IPS-18c (cell line): ENCODE measurements around the gene PALM2AKAP2.

ENCODE experiments used
- H3K4me3 ChIP-seq: 2 replicates; pipeline ENCODE4 v1.7.0; 2013; ENCODE audit warnings: low read depth, mild to moderate bottlenecking, low read length, moderate library complexity; ENCODE audit not compliant: insufficient read depth
- H3K9me3 ChIP-seq: one replicate; pipeline ENCODE4 v1.6.1; 2013; ENCODE audit warnings: mild to moderate bottlenecking, low read length, moderate library complexity; ENCODE audit not compliant: control insufficient read depth, insufficient read depth

The PALM2AKAP2 gene

DNA sequence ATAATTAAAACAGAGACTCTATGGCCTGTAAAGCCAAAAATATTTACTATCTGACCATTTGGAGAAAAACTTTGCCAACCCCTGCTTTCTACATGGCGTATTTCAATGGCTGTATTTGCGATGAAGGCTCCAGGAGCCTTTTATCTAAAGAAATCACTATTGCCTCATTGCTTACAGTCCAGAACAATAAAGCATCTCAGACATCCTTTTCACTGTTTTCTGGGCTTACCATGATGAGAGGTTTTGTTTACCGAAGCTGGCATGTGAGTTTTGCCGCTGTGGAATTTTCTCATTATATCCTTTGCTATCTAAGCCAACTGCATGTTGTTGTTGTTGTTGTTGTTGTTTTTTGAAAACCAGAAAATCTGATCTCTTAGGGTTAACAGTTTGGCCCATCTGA lies 13.9 kb downstream of the PALM2AKAP2 start:
- Histone ChIP-seq H3K9me3 (no peaks in the 10 kb centered on the region), H3K4me3 (no peak overlapping the region)

DNA sequence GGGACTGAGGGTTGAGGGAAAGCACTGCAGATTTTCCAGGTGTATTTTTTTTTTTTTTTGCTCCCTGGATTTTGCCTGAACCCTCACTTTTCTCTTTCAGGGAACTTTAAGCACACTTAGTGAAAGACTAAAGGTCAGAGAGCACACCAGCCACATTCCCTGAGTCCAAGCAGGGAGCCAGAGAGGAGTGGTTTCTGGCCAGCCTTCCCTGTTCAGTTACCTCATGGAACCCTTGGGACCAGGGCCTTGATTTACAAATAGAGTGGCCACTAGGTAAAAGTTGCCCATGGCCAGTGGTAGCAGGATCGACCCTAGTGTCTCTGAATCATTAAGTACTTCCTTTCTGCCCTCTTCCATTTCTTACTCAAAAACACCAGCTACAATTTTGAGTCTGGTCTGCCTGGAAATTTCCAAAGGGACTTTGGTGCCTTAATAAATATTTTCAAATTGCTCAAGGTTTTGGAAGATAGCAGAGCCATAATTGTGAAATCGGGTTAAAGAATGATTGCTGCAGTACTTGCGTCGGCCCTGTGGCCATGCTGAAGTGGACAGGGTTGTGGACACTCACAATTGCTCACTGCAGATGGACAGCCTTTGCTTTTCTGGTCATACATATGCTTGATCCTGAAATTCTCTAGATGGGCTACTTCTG lies 14.5 kb downstream of the PALM2AKAP2 start:
- no peak overlapping the region for H3K4me3 ChIP-seq
- no peaks in the 10 kb centered on the region for H3K9me3 ChIP-seq

DNA sequence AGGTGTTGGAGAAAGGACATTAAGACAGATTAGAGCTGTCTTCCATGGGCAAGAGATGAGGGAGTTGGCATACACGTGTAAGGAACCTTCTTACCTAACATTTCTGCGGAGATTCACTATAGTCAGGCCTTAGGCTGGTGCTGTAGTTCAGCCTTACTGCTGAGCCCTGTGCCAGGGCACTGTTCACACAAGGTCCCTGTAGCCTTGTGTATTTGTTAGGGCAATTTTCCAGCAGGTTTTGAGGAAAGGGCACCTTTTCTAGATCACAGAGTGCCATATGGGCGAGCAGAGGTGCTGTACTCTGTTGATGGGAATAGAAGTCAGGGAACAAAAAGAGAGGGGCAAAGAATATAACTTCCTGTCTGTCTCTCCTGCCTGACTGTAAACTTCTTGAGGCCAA lies 15.6 kb downstream of the PALM2AKAP2 start:
- Histone ChIP-seq H3K9me3 (no peaks in the 10 kb centered on the region), H3K4me3 (no peak overlapping the region)

DNA sequence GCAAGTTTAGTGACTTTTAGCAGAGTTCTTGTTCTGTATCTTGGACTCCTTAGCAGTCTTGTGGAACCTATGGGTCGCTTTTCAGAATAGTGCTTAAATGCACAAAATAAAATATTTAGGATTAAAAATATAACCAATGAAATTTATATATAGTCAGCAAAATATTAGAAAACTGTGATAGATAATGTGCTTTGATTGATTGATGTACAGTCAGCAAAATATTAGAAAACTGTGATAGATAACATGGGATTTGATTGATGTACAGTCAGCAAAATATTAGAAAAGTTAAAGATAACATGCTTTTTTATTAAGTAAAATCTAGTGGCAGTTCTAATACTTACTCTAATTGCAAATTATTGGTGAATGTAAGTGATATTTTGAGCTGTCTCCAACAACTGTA lies 16.1 kb downstream of the PALM2AKAP2 start:
- H3K4me3 ChIP-seq: no peak overlapping the region
- no peaks in the 10 kb centered on the region for H3K9me3 ChIP-seq

DNA sequence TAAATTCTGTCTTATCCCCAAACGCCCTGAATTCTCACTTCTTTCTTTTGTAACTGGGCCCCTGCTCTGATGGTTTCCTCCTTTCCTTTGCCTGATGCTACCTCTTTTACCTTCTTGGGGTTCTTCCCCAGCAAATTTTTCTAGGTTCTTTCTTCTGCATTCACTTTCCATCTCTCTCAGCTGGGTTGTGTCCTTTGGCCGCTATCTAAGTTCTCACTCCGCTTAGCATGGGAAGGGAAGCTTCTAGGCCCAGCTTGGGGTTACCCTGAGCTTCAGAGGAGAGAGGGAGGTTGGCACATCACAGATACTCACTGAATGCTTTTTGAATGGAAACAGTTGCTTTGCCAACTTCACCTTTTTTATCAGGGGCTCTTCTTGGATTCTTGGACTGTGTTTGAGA lies 17.0 kb downstream of the PALM2AKAP2 start:
- no peak overlapping the region for H3K4me3 ChIP-seq
- H3K9me3 ChIP-seq: no peaks in the 10 kb centered on the region

DNA sequence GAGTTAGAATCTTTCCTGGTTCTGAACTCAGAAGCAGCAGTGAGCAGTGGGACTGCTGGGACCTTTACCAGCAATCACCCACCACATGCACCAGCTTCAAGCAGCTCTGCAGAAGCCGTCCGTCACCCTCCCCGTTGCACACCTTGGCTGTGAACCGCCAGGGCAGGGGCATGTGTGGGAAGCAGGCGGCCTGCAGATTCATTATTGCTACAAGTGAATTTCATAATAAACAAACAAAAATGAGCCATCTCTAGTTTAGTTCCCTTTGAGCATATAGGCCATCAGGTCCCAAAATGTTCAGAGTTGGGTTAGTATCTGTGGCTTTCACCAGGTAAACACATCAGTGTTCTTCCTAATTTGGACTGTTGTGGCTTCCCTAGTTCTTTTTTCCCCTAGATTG lies 17.5 kb downstream of the PALM2AKAP2 start:
- no peak overlapping the region for H3K4me3 ChIP-seq
- H3K9me3 ChIP-seq: no peaks in the 10 kb centered on the region

DNA sequence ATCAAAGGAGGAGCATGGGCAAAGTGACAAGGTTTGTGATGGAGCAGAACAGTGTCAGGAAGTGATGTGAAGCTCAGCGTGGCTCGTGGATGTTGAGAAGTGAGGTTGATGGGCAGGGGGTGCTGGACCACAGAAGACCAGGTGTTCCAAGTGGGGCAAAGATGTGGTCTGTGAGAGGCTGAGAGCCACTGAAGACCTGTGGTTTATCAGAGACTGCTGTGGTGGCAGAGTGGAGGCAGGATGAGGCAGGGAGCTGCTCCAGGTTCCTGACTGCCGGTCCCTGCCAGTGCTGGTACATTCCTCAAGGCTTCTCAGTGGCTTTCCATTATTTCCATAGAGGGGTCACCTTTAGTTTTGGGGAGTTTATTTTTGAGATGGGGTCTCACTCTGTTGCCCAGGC lies 19.1 kb downstream of the PALM2AKAP2 start:
- Histone ChIP-seq H3K9me3 (no peaks in the 10 kb centered on the region), H3K4me3 (no peak overlapping the region)

DNA sequence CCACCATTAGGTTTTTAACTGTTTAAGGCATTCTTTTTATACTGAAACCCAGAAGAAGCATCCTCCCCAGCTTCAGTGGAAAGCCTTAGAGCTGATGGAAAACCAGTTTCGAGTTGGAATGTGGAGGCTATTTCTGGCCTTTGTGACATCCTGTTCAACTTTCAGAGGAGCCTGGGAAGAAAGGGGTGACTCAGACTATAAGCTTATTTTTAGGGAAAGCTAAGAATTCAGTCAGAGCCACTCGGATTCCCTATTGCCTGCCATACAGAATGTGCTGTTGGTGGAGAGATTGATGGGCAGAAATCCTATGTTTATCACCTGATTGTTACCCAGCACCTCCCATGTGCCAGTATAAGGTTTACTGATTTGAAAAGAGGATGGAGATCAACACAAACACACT lies 19.8 kb downstream of the PALM2AKAP2 start:
- Histone ChIP-seq H3K4me3 (no peak overlapping the region), H3K9me3 (no peaks in the 10 kb centered on the region)

DNA sequence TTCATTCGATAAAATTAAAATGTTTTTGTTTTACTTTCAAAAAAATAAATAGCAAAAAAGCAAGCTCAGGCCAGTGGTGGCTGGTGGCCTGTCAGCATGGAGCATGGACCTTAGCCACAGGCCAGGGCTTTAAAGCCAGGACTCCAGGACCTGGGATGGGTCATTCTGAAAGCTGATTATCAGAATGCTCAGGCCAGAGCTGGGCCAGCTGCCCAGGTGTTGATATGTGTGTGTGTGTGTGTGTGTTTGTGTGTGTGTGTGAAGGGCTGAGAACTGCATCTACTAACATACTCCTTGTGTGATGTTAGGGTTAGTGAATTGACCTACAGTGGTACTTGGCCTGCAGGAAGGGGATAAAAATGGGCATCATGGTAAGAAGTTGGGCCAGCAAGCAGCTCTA lies 21.5 kb downstream of the PALM2AKAP2 start:
- H3K4me3 ChIP-seq: no peak overlapping the region
- no peaks in the 10 kb centered on the region for H3K9me3 ChIP-seq

DNA sequence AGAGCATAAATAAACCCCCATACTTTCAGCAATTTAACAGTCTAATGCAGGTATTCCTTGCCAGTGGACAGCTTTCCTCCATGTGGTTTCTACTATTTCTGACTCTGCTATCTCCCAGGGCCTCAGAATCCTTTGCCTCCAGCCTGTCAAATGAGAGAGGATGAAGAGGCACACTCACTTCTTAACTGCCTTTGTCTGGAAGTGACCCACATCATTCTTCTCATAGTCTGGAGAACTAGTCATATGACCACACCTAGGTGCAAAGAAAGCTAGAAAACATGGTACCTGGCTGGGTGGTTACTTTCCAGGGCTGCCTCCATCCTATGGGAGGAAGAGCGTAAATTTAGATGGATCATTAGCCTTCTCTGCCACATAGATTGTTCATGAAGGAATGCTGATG lies 22.5 kb downstream of the PALM2AKAP2 start:
- H3K4me3 ChIP-seq: no peak overlapping the region
- no peaks in the 10 kb centered on the region for H3K9me3 ChIP-seq

DNA sequence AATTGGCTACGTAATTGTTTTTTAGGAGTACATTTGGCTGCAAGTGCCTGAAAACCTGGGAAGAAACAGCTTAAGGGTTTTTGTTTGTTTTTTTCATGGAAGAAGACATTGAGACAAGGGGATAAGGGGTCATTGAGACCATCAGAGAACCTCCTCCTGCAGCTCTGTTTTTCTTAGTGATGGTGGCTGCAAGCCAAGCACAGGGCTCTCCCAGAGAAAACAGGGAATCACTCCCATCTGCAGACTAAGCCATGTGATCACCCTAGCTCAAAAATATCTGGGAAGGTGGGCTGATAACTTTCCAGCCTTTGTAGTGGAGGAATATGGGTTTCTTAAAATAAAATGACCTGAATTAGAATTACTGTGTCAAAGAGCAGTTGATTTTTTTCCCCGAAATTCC lies 25.1 kb downstream of the PALM2AKAP2 start:
- H3K9me3 ChIP-seq: no peaks in the 10 kb centered on the region
- H3K4me3 ChIP-seq: no peak overlapping the region

DNA sequence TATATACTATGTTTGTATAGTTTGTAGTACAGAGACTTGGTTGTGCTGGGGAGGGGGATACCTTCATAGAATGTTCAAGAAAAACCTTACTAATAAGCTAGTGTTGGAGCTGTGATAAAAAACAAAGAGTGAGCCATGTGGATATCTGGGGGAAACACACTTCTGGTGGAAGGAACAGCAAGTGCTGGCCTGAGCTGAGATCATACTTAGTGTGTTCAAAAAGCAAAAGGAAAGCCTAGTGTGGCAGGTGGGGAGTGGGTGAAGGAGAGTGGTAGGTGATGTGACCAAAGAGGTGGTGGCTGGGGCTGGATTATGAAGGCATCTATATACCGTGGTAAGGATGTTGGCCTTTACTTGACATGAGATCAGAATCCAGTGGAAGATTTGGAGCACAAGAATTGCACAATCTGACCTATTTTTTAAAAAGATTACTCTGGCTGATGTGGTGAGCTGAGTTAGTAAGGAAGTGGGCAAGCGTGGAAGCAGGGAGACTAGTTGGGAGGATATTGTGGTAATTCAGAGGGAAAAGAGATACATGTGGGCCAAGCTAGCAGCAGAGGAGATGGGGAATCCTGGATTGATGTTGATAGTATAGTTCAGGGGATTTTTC lies 26.6 kb downstream of the PALM2AKAP2 start:
- Histone ChIP-seq H3K4me3 (no peak overlapping the region), H3K9me3 (no peaks in the 10 kb centered on the region)

DNA sequence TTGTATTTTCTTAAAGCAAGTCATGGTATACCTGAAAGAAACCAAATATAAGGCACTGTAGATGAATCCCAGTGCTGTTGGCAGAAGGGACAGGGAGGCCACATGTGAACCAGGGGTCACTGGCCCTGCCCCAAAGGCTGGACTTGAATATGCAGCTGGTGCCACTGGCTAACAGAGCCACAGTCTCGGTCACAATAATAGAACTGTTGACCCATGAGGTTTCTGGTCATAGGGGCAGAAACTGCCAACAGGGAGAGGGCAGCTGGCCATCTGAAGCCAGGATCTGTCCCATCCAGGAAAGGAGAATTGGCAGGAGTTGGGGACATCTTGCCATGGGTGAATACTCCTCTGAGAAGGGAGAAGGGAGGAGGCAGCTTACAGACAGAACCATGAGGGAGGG lies 31.9 kb downstream of the PALM2AKAP2 start:
- H3K4me3 ChIP-seq: no peak overlapping the region
- no peaks in the 10 kb centered on the region for H3K9me3 ChIP-seq

DNA sequence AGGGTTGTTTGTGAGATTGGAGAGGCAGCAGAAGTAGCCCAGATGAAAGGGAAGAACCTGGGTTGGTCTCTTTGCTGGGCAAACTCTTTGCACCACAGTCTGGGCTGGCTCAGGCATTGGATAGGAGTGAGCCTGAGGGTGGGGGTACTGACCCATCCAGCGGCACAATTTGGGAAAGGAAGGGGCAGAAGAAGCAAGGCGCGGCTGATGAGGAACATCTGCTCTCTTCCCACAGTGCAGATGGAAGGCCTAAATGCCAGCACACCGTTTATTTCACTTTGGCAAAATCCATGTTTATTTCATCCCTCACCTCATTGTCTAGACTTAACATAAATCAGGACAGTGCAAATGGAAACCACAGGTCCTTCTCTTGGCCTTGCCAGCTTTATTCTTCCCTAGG lies 32.3 kb downstream of the PALM2AKAP2 start:
- Histone ChIP-seq H3K9me3 (no peaks in the 10 kb centered on the region), H3K4me3 (no peak overlapping the region)

DNA sequence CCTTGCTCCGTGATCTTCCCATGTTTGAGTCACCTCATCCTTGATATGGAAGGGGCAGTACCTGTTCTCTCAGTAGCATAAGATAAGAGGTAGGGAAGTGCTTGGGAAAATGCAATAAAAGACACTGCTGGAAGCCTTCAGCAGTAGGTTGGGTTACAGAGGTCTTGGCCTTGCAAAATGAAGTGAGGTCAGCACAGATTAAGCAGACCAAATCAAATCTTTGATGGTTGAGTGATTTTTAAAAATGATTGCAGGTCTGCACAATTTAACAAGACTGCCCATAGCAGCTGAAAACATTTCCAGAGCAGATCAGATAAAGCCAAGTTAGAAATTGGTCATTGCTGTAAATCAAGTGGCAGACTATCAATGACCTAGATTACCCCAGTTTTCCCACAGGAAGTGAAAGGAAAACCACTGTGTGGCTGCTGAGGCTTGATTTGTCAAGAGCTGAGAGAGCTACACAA lies 32.9 kb downstream of the PALM2AKAP2 start:
- Histone ChIP-seq H3K4me3 (no peak overlapping the region), H3K9me3 (no peaks in the 10 kb centered on the region)

DNA sequence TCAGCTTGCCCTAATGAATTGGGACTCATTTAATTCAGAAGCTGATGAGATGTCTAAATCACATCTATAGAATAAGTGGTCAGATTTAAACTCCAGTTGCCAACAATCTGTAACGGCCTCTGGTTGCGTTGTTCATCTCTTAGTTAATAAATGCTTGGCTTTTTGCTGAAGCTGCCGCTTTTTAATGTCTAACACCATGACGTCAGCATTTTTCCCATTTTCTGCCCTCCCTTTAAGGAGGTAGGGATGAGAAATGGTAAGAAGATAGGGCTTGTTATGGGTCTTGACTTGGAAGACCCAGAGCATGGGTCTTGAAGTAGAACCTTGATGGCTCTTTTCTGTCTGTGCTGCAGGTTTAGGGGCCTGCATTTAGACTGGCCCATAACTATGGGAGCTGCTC lies 33.3 kb downstream of the PALM2AKAP2 start:
- Histone ChIP-seq H3K4me3 (no peak overlapping the region), H3K9me3 (no peaks in the 10 kb centered on the region)

DNA sequence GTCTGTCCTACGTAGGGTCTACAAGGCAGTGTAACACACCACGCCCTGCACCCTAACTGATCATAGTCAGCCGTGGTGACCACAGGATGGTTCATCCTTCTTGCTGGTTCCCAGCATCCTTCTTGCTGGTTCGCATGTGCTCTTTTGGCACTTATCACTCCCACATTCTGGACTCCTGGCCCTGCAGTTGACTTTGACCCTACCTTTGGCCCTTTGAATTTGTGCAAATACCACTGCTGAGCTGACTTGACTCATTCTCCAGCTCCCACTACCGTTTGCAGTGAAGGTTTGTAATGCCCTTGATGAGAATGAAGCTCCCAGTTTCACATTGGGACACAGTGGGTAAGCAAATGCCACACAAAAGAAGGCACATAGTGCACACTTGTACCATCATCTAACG lies 33.8 kb downstream of the PALM2AKAP2 start:
- Histone ChIP-seq H3K9me3 (no peaks in the 10 kb centered on the region), H3K4me3 (no peak overlapping the region)

DNA sequence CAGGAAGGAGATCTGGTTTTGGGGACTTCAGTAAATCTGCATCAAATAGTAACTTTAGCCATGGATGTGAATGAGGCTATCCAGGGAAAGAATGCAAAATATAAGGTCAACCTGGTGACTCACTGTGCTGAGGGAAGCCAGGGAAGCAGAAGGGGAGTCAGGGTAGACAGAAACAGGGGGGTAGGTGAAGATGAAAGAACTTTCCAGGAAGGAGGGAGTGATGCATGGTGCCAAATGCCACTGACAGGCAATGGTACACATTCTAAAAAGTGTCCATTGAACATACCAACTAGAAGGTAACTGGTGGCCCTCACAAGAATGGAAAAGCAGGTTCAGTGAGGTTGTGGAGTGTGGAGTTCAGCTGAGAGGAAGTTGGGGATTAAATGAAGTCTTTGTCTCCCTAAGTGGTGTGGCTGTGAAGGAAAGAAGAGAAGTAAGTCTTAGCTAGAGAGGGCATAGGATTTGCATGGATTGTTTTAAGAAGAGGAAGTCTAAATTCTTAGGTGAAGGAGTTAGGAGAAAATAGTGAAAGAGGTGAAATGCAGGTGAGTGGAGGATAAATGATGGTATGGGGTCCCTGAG lies 35.5 kb downstream of the PALM2AKAP2 start:
- Histone ChIP-seq H3K4me3 (no peak overlapping the region), H3K9me3 (no peaks in the 10 kb centered on the region)

DNA sequence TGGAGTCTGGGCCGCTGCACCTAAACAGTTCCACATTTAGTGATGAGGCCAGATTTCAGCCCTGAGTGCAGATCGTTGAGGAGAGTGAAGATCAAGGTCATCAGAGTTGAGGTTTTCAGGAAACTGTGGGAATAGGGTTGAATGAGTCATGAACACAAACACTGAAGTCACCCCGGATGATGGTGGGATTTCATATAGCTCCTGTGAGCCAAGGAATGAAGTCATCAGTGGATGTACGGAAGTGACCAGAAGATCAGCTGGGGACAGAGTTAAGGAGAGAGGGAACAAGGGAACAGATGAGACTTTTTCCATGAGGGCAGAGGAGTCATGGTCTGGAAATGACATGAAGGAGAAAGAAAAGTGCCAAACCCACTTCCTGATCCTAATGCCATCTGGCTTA lies 36.5 kb downstream of the PALM2AKAP2 start:
- Histone ChIP-seq H3K9me3 (no peaks in the 10 kb centered on the region), H3K4me3 (no peak overlapping the region)
